Omental fat pad (tissue), 4 donors: ENCODE results near the gene SUB1. TPM values are rescaled to one million over a fixed set of nuclear protein-coding genes. Genes with fewer than 3 reads are reported as not detected.
"Not testable (repeated sequence)": the region's sequence is repeated elsewhere in the genome, so short reads cannot be mapped to it uniquely, and the experiment has no call there.

ENCODE experiments used
- ATAC-seq: fragments of 150-250 bp; one replicate; pipeline ENCODE4 v1.9.1; 2016; ENCODE audit warnings: mild to moderate bottlenecking, moderate library complexity; ENCODE audit not compliant: low FRiP score
- DNase-seq: peaks from one replicate; pipeline ENCODE4 v3.0.0-alpha.2; 2019; ENCODE audit warnings: low spot score
- total RNA-seq, 4 donors: library from RNA; depleted of rRNA; stranded (reverse); fragments of >200 nt; gene quantifications; one replicate each; pipeline ENCODE4 v1.1.0, GENCODE V29; 2016
- TF ChIP-seq, protein P1 (sequence below), 3 donors: fragments of 450-650 bp; IDR thresholded peaks; one replicate each; pipeline ENCODE4 v1.5.1; 2016 to 2017; ENCODE audit warnings: antibody characterized with exemption in 3 of 3, mild to moderate bottlenecking in 3 of 3, moderate library complexity in 2 of 3

Gene SUB1
- total RNA-seq, 4 donors from 2014 or later, result 202 to 235 (median 223) TPM

DNA sequence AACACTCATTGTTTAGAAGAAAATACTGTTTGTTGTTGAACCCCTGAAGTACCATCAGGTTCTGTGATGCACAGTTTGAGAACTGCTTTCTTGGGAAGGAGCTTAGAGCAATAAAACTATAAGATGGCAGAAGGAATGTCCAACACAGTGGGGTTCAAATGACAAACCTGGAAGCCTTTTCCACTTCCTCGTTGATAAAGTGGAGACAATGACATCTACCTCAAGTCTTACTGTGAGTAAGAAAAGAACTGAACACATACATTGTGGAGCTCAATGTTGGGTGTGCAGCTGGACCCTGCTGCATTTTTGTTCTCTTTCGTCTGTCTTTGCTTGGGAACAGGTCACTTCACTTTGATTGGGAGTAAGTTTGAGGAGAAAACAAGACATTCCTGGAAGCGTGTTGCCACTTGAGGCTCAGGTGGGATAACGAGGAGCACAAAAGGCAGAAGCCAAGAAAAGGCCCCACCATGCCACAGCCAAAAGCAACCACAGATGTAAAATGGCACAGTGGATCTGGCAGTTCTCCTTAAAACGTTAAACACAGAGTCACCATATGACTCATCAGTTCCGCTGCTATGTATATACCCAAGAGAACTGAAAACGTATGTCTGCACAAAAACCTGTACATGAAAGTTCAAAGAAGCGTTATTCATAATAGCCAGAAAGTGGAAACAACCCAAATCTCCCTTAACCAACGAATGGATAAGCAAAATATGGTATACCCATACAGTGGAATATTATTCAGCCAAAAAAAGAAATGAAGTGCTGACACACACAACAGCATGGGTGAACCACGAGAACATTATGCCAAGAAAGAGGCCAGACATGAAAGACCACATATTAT lies 42.9 kb upstream of the SUB1 start:
- ATAC-seq (no peak), DNase-seq (no peak)
- TF ChIP-seq, protein P1, sequence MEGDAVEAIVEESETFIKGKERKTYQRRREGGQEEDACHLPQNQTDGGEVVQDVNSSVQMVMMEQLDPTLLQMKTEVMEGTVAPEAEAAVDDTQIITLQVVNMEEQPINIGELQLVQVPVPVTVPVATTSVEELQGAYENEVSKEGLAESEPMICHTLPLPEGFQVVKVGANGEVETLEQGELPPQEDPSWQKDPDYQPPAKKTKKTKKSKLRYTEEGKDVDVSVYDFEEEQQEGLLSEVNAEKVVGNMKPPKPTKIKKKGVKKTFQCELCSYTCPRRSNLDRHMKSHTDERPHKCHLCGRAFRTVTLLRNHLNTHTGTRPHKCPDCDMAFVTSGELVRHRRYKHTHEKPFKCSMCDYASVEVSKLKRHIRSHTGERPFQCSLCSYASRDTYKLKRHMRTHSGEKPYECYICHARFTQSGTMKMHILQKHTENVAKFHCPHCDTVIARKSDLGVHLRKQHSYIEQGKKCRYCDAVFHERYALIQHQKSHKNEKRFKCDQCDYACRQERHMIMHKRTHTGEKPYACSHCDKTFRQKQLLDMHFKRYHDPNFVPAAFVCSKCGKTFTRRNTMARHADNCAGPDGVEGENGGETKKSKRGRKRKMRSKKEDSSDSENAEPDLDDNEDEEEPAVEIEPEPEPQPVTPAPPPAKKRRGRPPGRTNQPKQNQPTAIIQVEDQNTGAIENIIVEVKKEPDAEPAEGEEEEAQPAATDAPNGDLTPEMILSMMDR (IDR thresholded peaks at IDR 0.05), result no peak

DNA sequence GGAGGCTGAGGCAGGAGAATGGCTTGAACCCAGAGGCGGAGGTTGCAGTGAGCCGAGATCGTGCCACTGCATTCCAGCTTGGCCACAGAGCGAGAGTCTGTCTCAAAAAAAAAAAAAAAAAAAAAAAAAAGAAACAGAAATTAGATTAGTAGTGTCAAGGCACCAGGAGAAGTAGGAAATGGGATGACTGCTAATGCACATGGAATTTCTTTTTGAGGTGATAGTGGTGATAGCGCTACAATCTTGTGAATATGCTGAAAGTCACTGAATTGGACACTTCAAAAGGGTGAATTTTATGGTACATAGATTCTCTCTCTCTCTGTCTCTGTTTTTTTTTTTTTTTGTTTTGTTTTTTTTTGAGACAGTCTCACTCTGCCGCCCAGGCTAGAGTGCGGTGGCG lies 42.1 kb upstream of the SUB1 start:
- DNase-seq, result no peak
- TF ChIP-seq, protein P1 (IDR thresholded peaks at IDR 0.05), result no peak
- ATAC-seq, result no peak

DNA sequence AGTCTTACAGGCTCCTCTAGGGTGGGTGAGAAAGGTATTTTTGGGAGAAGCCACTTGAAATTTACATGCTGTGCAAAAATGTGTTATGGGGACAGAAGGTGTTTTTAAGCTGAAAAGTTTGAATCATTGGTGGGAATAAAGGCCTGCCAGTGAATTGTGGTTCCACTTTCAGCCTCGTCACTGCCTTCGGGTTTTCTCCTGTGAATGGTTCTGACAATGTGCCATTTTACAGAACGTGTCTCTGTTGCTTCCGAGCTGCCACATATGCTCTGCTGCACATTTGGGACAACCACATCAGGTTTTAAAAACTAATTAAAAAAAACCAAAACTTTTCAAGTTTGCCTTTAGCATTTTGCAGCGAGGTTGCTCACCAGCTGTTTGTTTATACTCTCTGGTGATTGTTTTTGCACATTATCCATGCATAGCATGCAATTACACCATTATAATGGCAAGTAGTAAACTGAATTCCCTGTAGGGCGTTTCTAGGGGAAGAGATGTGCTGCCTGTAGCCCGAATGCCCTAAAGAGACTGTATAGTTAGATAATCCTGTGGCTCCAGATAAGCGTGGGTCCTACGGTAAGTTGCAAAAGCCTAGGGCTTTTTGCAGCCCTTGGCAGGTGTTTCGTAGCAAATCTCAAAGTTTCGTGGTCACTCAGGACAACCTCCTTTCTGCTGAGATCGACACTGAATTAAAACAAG lies 40.1 kb upstream of the SUB1 start:
- DNase-seq (no peak), ATAC-seq (no peak)
- TF ChIP-seq, protein P1 (IDR thresholded peaks at IDR 0.05), result no peak

DNA sequence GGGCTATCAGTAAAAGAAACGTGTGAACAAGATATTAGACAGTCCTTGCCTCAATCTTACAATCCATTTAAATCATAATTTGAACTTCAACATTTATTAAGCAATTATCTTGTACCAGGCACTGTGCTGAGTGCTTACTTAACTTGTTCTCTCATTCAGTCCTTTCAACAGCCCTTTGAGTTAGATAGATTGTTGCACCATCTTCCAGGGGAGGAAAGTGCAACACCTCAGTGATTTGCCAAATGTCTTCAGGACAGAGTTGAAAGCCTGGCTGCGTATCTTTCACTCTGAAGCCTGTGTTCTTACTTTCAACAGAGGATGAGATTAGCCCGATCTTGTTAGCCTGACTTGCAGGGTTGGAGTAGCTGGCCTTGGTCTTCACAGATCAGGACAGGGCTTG lies 34.2 kb upstream of the SUB1 start:
- no peak for DNase-seq
- TF ChIP-seq, protein P1 (IDR thresholded peaks at IDR 0.05), result no peak
- peak; percentile 95 for ATAC-seq

DNA sequence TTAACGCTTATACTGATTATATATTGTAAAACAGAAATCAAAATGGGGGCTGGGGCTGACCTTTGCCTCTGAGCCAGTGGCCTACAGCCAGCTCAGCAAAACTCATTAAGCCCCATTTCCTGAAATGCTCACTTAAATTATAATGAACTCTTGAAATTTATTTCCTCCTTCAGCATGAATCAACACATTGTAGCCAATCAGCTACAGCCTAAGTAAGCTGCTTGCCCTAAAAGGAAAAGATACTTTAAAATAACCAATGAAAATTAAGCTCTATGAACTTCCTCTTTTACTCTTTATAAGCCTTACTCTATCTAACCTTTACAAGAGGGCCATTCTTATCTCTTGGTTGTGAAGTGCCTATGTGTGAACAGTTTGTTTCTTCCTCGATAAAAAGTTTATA lies 33.5 kb upstream of the SUB1 start:
- ATAC-seq, result no peak
- DNase-seq, result no peak
- TF ChIP-seq, protein P1 (IDR thresholded peaks at IDR 0.05), result no peak

DNA sequence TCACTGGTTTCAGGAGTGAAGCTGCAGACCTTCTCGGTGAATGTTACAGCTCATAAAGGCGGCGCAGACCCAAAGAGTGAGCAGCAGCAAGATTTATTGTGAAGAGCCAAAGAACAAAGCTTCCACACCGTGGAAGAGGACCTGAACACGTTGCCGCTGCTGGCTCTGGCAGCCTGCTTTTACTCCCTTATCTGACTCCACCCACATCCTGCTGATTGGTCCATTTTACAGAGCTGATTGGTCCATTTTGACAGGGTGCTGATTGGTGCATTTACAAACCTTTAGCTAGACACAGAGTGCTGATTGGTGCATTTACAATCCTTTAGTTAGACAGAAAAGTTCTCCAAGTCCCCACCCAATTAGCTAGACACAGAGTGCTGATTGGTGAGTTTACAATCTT lies 32.9 kb upstream of the SUB1 start:
- ATAC-seq, DNase-seq: not testable (repeated sequence)

DNA sequence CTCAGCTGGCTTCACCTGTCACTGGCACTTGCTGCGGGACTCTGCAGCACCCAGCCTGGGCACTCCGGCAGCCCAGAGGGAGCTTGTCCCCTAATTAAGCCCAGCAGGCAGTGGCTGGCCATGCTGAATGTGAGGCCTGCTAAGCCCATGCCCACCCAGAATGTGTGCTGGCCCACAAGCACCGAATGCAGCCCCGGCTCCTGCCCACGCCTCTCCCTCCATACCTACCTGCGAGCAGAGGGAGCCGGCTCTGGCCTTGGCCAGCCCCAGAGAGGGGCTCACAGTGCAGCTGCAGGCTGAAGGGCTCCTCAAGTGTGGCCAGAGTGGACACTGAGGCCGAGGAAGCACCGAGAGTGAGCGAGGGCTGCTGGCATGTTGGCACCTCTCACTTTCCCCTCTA lies 32.4 kb upstream of the SUB1 start:
- TF ChIP-seq, protein P1 (IDR thresholded peaks at IDR 0.05), result no peak
- DNase-seq (no peak), ATAC-seq (no peak)

DNA sequence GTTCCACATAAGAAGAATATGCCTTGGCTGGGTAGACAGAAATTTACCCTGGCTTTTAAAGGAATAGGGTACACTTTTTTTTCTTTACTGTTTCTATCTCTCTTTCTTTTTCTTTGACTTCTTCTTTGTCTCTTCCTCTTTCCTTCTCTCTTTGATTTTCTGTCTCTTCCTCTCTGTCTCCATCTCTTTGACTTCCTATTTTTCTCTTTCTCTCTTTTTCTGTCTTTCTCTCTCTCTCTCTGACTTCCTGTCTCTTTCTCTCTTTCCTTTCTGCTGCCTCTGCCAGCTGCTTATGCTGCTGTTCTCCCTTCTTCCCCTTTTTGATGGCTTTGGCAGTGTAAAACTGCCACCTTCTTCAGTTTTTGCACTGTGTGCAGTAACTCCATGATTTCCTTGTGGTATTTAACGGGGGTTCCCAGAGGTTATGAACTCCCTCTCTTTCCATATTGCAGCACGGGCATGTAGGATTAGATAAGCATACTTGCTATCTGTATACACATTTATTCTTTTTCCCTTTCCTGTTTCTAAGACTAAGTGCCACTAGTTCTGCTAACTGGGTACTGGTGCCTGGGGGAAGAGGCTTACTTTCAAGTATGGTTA lies 31.1 kb upstream of the SUB1 start:
- ATAC-seq, DNase-seq: not testable (repeated sequence)

DNA sequence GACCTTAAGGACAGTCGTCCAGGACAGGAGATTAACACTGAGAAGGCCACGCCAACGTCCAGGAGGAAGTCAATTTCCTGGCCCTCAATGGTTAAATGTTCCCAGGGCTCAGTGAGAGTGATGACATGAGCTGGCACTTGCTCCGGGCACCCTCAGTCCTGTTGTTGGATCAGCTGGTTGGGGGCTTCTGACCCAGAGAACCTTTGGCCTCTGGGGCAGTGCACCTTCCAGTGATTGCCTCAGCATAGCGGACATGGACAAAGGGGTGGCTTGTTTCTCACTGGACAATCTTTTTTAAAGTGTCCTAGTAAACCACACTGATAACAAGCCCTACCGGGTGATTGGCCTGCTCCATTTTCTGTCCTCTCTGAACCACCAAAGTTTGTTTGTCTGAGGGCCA lies 28.8 kb upstream of the SUB1 start:
- DNase-seq, result not testable (repeated sequence)

More for the DNA sequence above, 28.8 kb upstream of the SUB1 start:
- ATAC-seq, result not testable (repeated sequence)
